ENCODE measurements around the gene GPSM1. TPM values are rescaled to one million over a fixed set of nuclear protein-coding genes. Genes with fewer than 3 reads are reported as not detected.

GPSM1 gene
- total RNA-seq, 1 donor from 2014 or later = 59.4 TPM

DNA sequence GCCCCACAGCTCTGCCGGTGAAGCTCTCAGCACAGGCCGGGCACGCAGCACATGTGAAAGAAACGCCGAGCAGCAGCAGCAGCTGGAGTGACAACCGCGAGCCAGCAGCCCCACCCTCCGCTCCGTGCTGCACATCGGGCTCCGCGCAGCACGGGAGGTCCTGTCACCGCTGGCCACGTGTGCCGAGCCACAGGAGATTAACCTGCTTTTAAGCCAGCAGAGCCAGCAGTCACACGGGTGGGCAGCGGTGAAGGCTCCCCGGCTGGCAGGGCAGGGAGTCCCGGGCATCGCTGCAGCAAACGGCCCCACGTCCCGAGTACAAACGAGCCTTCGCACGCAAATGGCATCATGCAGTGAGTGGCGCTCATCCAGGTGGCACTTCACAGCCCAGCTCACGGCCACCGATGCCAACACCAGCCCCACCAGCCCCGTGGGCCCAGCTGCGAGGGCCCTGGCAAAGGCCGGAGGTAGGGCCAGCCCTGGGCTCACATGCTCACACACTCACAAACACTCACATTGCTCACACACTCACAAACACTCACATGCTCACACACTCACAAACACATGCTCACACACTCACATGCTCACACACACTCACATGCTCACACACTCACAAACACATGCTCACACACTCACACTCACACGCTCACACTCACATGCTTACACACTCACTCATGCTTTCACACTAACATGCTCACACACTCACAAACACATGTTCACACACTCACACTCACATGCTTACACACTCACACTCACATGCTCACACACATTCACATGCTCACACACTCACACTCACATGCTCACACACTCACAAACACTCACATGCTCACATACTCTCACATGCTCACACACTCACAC lies 34.5 kb upstream of the GPSM1 start:
- Histone ChIP-seq H4K20me1 (ENCODE audit: insufficient read depth, low read length) (no peaks in the 10 kb centered on the region), H3K79me2 (ENCODE audit: insufficient read depth, low read length) (no peaks in the 10 kb centered on the region), H3K9ac (ENCODE audit: low read length) (no peak overlapping the region), H3K27ac (ENCODE audit: low read depth, low read length) (no peak overlapping the region), H3K4me1 (ENCODE audit: insufficient read depth, low read length) (no peaks in the 10 kb centered on the region), H3K4me3 (ENCODE audit: insufficient read depth, low read depth, low read length) (no peak overlapping the region), H2AFZ (ENCODE audit: low read depth, low read length) (no peak overlapping the region), H3K27me3 (ENCODE audit: insufficient read depth, low read length) (peaks cover 5% of the 10 kb centered on the region), H3K9me3 (ENCODE audit: insufficient read depth, low read depth, low read length) (no peaks in the 10 kb centered on the region), H3K4me2 (ENCODE audit: low read length) (no peak overlapping the region), H3K36me3 (ENCODE audit: insufficient read depth, low read length) (no peaks in the 10 kb centered on the region)
- TF ChIP-seq EZH2 (IDR thresholded peaks at IDR 0.05; ENCODE audit: insufficient read depth, low read length) = no peak
- TF ChIP-seq, protein P1, sequence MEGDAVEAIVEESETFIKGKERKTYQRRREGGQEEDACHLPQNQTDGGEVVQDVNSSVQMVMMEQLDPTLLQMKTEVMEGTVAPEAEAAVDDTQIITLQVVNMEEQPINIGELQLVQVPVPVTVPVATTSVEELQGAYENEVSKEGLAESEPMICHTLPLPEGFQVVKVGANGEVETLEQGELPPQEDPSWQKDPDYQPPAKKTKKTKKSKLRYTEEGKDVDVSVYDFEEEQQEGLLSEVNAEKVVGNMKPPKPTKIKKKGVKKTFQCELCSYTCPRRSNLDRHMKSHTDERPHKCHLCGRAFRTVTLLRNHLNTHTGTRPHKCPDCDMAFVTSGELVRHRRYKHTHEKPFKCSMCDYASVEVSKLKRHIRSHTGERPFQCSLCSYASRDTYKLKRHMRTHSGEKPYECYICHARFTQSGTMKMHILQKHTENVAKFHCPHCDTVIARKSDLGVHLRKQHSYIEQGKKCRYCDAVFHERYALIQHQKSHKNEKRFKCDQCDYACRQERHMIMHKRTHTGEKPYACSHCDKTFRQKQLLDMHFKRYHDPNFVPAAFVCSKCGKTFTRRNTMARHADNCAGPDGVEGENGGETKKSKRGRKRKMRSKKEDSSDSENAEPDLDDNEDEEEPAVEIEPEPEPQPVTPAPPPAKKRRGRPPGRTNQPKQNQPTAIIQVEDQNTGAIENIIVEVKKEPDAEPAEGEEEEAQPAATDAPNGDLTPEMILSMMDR (IDR thresholded peaks at IDR 0.05; ENCODE audit: insufficient read depth, low read depth, low read length) = no peak
- Mint-ChIP-seq H3K27ac (ENCODE audit: unreplicated experiment) (no peak overlapping the region), H3K36me3 (ENCODE audit: low read depth, unreplicated experiment) (no peaks in the 10 kb centered on the region), H3K4me3 (ENCODE audit: unreplicated experiment) (no peak overlapping the region), H3K9me3 (ENCODE audit: unreplicated experiment) (no peaks in the 10 kb centered on the region), H3K27me3 (ENCODE audit: low read depth, unreplicated experiment) (peaks cover 9% of the 10 kb centered on the region), H3K4me1 (ENCODE audit: low read depth, unreplicated experiment) (no peaks in the 10 kb centered on the region)
- DNase-seq (ENCODE audit: low read depth) (no peak), FAIRE-seq (no peak)

DNA sequence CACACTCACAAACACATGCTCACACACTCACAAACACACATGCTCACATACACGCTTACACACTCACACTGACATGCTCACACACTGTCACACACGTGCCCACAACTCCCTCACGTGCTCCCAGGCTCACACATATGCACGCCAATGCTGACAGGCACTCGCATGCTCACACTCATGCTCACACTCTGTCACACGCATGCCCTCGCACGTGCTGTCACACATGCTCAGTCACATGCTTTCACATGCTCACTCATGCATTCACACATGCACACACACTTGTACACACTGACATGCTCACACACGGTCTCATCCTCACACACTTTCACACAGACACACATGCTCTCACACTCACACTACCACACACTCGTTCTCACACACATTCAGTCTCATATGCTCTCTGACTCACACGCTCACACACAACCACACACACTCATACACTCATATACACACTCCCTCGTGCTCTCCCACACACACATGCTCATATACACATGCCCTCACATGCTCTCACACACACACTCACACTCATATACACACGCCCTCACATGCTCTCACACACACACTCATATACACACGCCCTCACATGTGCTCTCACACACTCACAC lies 33.8 kb upstream of the GPSM1 start:
- Histone ChIP-seq H3K27me3 (ENCODE audit: insufficient read depth, low read length) (peaks cover 6% of the 10 kb centered on the region), H3K79me2 (ENCODE audit: insufficient read depth, low read length) (no peaks in the 10 kb centered on the region), H3K4me3 (ENCODE audit: insufficient read depth, low read depth, low read length) (no peak overlapping the region), H3K36me3 (ENCODE audit: insufficient read depth, low read length) (no peaks in the 10 kb centered on the region), H3K27ac (ENCODE audit: low read depth, low read length) (no peak overlapping the region), H3K9me3 (ENCODE audit: insufficient read depth, low read depth, low read length) (no peaks in the 10 kb centered on the region), H2AFZ (ENCODE audit: low read depth, low read length) (no peak overlapping the region), H3K4me1 (ENCODE audit: insufficient read depth, low read length) (no peaks in the 10 kb centered on the region), H4K20me1 (ENCODE audit: insufficient read depth, low read length) (no peaks in the 10 kb centered on the region), H3K9ac (ENCODE audit: low read length) (no peak overlapping the region), H3K4me2 (ENCODE audit: low read length) (no peak overlapping the region)
- Mint-ChIP-seq H3K4me1 (ENCODE audit: low read depth, unreplicated experiment) (no peaks in the 10 kb centered on the region), H3K36me3 (ENCODE audit: low read depth, unreplicated experiment) (no peaks in the 10 kb centered on the region), H3K27me3 (ENCODE audit: low read depth, unreplicated experiment) (peaks cover 15% of the 10 kb centered on the region), H3K9me3 (ENCODE audit: unreplicated experiment) (no peaks in the 10 kb centered on the region), H3K27ac (ENCODE audit: unreplicated experiment) (no peak overlapping the region), H3K4me3 (ENCODE audit: unreplicated experiment) (no peak overlapping the region)
- DNase-seq (ENCODE audit: low read depth) = no peak
- FAIRE-seq = no peak
- TF ChIP-seq EZH2 (IDR thresholded peaks at IDR 0.05; ENCODE audit: insufficient read depth, low read length) = no peak
- TF ChIP-seq, protein P1 (IDR thresholded peaks at IDR 0.05; ENCODE audit: insufficient read depth, low read depth, low read length) = no peak

DNA sequence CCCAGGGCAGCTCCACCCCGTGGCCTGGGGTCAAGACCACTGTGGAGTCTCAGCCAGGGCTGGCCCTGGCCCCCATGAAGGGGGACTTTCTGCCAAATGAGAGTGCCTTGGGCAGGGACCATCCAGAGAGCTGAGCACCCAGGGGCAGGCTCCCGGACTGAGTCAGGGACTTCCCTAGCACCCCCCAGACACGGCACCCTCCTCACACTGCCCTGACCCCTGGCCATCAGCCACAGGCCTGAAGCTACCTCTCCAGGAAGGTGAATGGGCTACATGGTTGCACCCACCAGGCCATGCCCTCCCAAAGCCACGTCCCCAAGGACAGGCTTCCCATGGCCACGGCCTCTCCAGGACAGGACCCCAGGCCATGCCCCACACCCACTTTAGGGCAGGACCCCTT lies 32.9 kb upstream of the GPSM1 start:
- Histone ChIP-seq H3K4me1 (ENCODE audit: insufficient read depth, low read length) (no peaks in the 10 kb centered on the region), H3K27ac (ENCODE audit: low read depth, low read length) (no peak overlapping the region), H3K9me3 (ENCODE audit: insufficient read depth, low read depth, low read length) (no peaks in the 10 kb centered on the region), H3K4me2 (ENCODE audit: low read length) (no peak overlapping the region), H3K27me3 (ENCODE audit: insufficient read depth, low read length) (peaks cover 8% of the 10 kb centered on the region), H2AFZ (ENCODE audit: low read depth, low read length) (no peak overlapping the region), H3K36me3 (ENCODE audit: insufficient read depth, low read length) (no peaks in the 10 kb centered on the region), H3K9ac (ENCODE audit: low read length) (no peak overlapping the region), H4K20me1 (ENCODE audit: insufficient read depth, low read length) (no peaks in the 10 kb centered on the region), H3K4me3 (ENCODE audit: insufficient read depth, low read depth, low read length) (no peak overlapping the region), H3K79me2 (ENCODE audit: insufficient read depth, low read length) (no peaks in the 10 kb centered on the region)
- peaks cover 17% of the 10 kb centered on the region for H3K27me3 Mint-ChIP-seq (ENCODE audit: low read depth, unreplicated experiment)
- DNase-seq (ENCODE audit: low read depth) (no peak), FAIRE-seq (no peak)
- no peaks in the 10 kb centered on the region for H3K36me3 Mint-ChIP-seq (ENCODE audit: low read depth, unreplicated experiment)
- no peaks in the 10 kb centered on the region for H3K4me1 Mint-ChIP-seq (ENCODE audit: low read depth, unreplicated experiment)
- H3K9me3 Mint-ChIP-seq (ENCODE audit: unreplicated experiment) = no peaks in the 10 kb centered on the region
- no peak overlapping the region for H3K4me3 Mint-ChIP-seq (ENCODE audit: unreplicated experiment)
- TF ChIP-seq, protein P1 (IDR thresholded peaks at IDR 0.05; ENCODE audit: insufficient read depth, low read depth, low read length) = no peak
- TF ChIP-seq EZH2 (IDR thresholded peaks at IDR 0.05; ENCODE audit: insufficient read depth, low read length) = no peak
- H3K27ac Mint-ChIP-seq (ENCODE audit: unreplicated experiment) = no peak overlapping the region
